ENCODE measurements around the gene PKIB. TPM values are rescaled to one million over a fixed set of nuclear protein-coding genes. Genes with fewer than 3 reads are reported as not detected.

Gene PKIB
- total RNA-seq, 1 donor from 2014 or later = 74.6 TPM

DNA sequence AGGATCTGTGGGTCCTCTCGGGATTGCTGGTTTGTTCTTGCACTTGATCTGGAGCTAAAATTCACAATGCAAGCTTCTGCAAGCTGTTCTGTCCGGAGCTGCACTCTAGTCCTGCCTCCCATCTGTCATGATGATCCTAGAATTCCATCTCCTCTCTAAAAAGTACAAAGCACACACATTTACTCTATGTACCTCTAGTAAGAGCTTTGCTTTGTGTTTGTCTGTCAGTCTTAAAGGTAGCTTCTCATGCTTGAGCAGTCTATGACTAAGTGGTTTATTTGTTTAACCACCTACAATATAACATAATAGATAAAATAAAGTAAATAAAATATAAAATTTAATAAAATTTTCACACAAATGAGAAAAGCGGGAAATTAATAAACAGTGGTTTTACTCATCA is 46.0 kb upstream of the PKIB start:
- Histone ChIP-seq H3K36me3 (ENCODE audit: insufficient read depth, low read length) (no peaks in the 10 kb centered on the region), H2AFZ (ENCODE audit: low read depth, low read length) (no peak overlapping the region), H3K27ac (ENCODE audit: low read depth, low read length) (no peak overlapping the region), H3K4me2 (ENCODE audit: low read length) (no peak overlapping the region), H3K27me3 (ENCODE audit: insufficient read depth, low read length) (no peaks in the 10 kb centered on the region), H3K9ac (ENCODE audit: low read length) (no peak overlapping the region), H3K4me3 (ENCODE audit: insufficient read depth, low read depth, low read length) (no peak overlapping the region), H4K20me1 (ENCODE audit: insufficient read depth, low read length) (no peaks in the 10 kb centered on the region), H3K4me1 (ENCODE audit: insufficient read depth, low read length) (no peaks in the 10 kb centered on the region), H3K9me3 (ENCODE audit: insufficient read depth, low read depth, low read length) (no peaks in the 10 kb centered on the region), H3K79me2 (ENCODE audit: insufficient read depth, low read length) (no peaks in the 10 kb centered on the region)
- DNase-seq (ENCODE audit: low read depth) (no peak), FAIRE-seq (no peak)
- Mint-ChIP-seq H3K36me3 (ENCODE audit: low read depth, unreplicated experiment) (peaks cover 8% of the 10 kb centered on the region), H3K27me3 (ENCODE audit: low read depth, unreplicated experiment) (no peaks in the 10 kb centered on the region), H3K4me3 (ENCODE audit: unreplicated experiment) (no peak overlapping the region), H3K27ac (ENCODE audit: unreplicated experiment) (no peak overlapping the region), H3K9me3 (ENCODE audit: unreplicated experiment) (peaks cover 6% of the 10 kb centered on the region), H3K4me1 (ENCODE audit: low read depth, unreplicated experiment) (peaks cover 13% of the 10 kb centered on the region)
- no peak for TF ChIP-seq EZH2 (IDR thresholded peaks at IDR 0.05; ENCODE audit: insufficient read depth, low read length)
- TF ChIP-seq CTCF (IDR thresholded peaks at IDR 0.05; ENCODE audit: insufficient read depth, low read depth, low read length) = no peak

- no peaks in the 10 kb centered on the region for H3K36me3 ChIP-seq (ENCODE audit: insufficient read depth, low read length)
- H3K27ac ChIP-seq (ENCODE audit: low read depth, low read length) = no peak overlapping the region
- H3K9me3 Mint-ChIP-seq (ENCODE audit: unreplicated experiment) = peaks cover 7% of the 10 kb centered on the region
- no peaks in the 10 kb centered on the region for H3K27me3 ChIP-seq (ENCODE audit: insufficient read depth, low read length)
- TF ChIP-seq CTCF (IDR thresholded peaks at IDR 0.05; ENCODE audit: insufficient read depth, low read depth, low read length) = no peak
- no peak for TF ChIP-seq EZH2 (IDR thresholded peaks at IDR 0.05; ENCODE audit: insufficient read depth, low read length)
- H3K79me2 ChIP-seq (ENCODE audit: insufficient read depth, low read length) = no peaks in the 10 kb centered on the region
- DNase-seq (ENCODE audit: low read depth) (no peak), FAIRE-seq (no peak)
- no peak overlapping the region for H3K4me3 Mint-ChIP-seq (ENCODE audit: unreplicated experiment)
- no peak overlapping the region for H3K4me3 ChIP-seq (ENCODE audit: insufficient read depth, low read depth, low read length)
- peaks cover 28% of the 10 kb centered on the region for H3K4me1 Mint-ChIP-seq (ENCODE audit: low read depth, unreplicated experiment)
- no peaks in the 10 kb centered on the region for H3K27me3 Mint-ChIP-seq (ENCODE audit: low read depth, unreplicated experiment)
- no peaks in the 10 kb centered on the region for H3K9me3 ChIP-seq (ENCODE audit: insufficient read depth, low read depth, low read length)
- no peak overlapping the region for H3K27ac Mint-ChIP-seq (ENCODE audit: unreplicated experiment)
- peaks cover 12% of the 10 kb centered on the region for H3K36me3 Mint-ChIP-seq (ENCODE audit: low read depth, unreplicated experiment)
- H3K4me1 ChIP-seq (ENCODE audit: insufficient read depth, low read length) = no peaks in the 10 kb centered on the region
- no peak overlapping the region for H3K9ac ChIP-seq (ENCODE audit: low read length)
- no peak overlapping the region for H3K4me2 ChIP-seq (ENCODE audit: low read length)
- no peaks in the 10 kb centered on the region for H4K20me1 ChIP-seq (ENCODE audit: insufficient read depth, low read length)
- no peak overlapping the region for H2AFZ ChIP-seq (ENCODE audit: low read depth, low read length)
Observed at GRCh38 chr6:122565708-122566107, 44.5 kb upstream of the PKIB start.

DNA sequence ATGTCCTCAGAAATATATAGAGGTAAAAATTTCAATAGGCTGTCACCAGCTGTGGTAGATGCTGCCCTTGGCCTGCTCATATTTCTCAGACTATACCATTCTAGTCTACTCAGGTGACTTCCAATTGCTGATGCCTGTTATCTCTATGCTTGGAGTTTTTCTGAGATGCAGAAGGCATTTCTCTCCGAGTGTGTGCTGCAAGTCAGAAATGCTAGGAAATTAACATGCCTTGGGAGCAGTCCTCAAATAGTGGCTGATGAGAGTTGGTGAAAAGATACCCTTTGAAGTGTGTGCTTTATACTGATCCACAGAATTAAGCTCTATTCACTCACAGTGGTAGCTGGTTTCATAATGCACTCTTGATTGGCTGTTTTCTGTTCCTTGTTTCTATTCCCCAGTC is 43.2 kb upstream of the PKIB start:
- H3K27me3 Mint-ChIP-seq (ENCODE audit: low read depth, unreplicated experiment) = no peaks in the 10 kb centered on the region
- H3K4me3 ChIP-seq (ENCODE audit: insufficient read depth, low read depth, low read length) = no peak overlapping the region
- H3K4me1 Mint-ChIP-seq (ENCODE audit: low read depth, unreplicated experiment) = peaks cover 35% of the 10 kb centered on the region
- no peak overlapping the region for H3K27ac ChIP-seq (ENCODE audit: low read depth, low read length)
- DNase-seq (ENCODE audit: low read depth) (no peak), FAIRE-seq (no peak)
- peaks cover 6% of the 10 kb centered on the region for H3K9me3 Mint-ChIP-seq (ENCODE audit: unreplicated experiment)
- no peaks in the 10 kb centered on the region for H3K4me1 ChIP-seq (ENCODE audit: insufficient read depth, low read length)
- no peaks in the 10 kb centered on the region for H3K9me3 ChIP-seq (ENCODE audit: insufficient read depth, low read depth, low read length)
- H3K27me3 ChIP-seq (ENCODE audit: insufficient read depth, low read length) = no peaks in the 10 kb centered on the region
- H3K27ac Mint-ChIP-seq (ENCODE audit: unreplicated experiment) = no peak overlapping the region
- no peaks in the 10 kb centered on the region for H4K20me1 ChIP-seq (ENCODE audit: insufficient read depth, low read length)
- no peaks in the 10 kb centered on the region for H3K79me2 ChIP-seq (ENCODE audit: insufficient read depth, low read length)
- peaks cover 14% of the 10 kb centered on the region for H3K36me3 Mint-ChIP-seq (ENCODE audit: low read depth, unreplicated experiment)
- no peak overlapping the region for H3K4me2 ChIP-seq (ENCODE audit: low read length)
- H3K9ac ChIP-seq (ENCODE audit: low read length) = no peak overlapping the region
- H3K36me3 ChIP-seq (ENCODE audit: insufficient read depth, low read length) = no peaks in the 10 kb centered on the region
- H3K4me3 Mint-ChIP-seq (ENCODE audit: unreplicated experiment) = no peak overlapping the region
- TF ChIP-seq EZH2 (IDR thresholded peaks at IDR 0.05; ENCODE audit: insufficient read depth, low read length) (no peak), CTCF (IDR thresholded peaks at IDR 0.05; ENCODE audit: insufficient read depth, low read depth, low read length) (no peak)
- no peak overlapping the region for H2AFZ ChIP-seq (ENCODE audit: low read depth, low read length)

Data from astrocyte (in vitro differentiated cells and primary cell).